Measurements from ENCODE around the gene PAFAH1B2.

The PAFAH1B2 gene

DNA sequence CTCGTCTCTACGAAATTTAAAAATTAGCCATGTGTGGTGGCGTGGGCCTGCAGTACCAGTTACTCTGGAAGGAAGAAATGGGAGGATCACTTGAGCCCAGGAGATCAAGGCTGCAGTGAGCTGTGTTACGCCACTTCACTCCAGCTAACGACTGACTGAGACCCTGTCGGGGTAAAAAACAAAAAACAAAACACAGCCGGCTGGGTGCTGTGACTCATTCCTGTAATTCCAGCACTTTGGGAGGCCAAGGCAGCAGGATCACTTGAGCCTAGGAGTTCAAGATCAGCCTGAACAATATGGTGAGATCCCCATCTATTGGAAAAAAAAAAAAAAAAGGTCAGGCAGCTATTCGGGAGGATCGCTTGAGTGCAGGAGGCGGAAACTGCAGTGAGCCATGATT, 2.4 kb downstream of the PAFAH1B2 start:
- DNase-seq (ENCODE audit: low read depth, low spot score) = no peak
- Histone ChIP-seq H3K4me3 (ENCODE audit: insufficient read length, low read depth) (no peak overlapping the region), H3K36me3 (ENCODE audit: insufficient read depth, insufficient read length, low read length) (peaks cover 19% of the 10 kb centered on the region), H3K4me1 (ENCODE audit: insufficient read depth, insufficient read length) (peaks cover 2% of the 10 kb centered on the region), H3K27me3 (ENCODE audit: insufficient read depth, insufficient read length) (no peaks in the 10 kb centered on the region), H3K9me3 (ENCODE audit: insufficient read depth, low read length) (no peaks in the 10 kb centered on the region), H3K9ac (ENCODE audit: insufficient read length, low read depth) (peak overlapping the region; percentile 36)
- TF ChIP-seq ZNF274 (IDR thresholded peaks at IDR 0.05; ENCODE audit: low read depth, low read length) = no peak
- TF ChIP-seq SUZ12 (IDR thresholded peaks at IDR 0.05; ENCODE audit: extremely low read depth, insufficient read depth, insufficient read length) = no peak
- no peak for TF ChIP-seq YY1 (IDR thresholded peaks at IDR 0.05; ENCODE audit: insufficient read depth, insufficient read length)

DNA sequence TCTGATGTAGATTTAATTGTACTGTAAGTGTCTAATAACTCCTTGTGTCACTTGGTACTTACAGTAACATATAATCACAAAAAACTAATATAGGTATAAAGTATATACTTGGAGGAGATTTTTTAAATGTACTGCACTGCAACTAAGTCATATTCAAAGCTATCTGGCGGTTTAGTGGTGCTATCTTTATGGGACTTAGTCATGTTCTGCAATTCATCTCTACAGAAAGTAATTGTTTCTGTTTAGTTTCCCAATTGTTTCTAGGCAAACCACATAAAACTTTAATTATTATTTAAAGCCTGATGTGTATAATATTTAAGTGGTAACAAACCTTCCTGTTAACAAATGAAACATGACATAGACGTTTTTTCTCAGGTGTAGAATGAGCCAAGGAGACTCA, 8.0 kb downstream of the PAFAH1B2 start:
- Histone ChIP-seq H3K27me3 (ENCODE audit: insufficient read depth, insufficient read length) (no peaks in the 10 kb centered on the region), H3K9me3 (ENCODE audit: insufficient read depth, low read length) (no peaks in the 10 kb centered on the region), H3K4me3 (ENCODE audit: insufficient read length, low read depth) (no peak overlapping the region), H3K9ac (ENCODE audit: insufficient read length, low read depth) (no peak overlapping the region), H3K36me3 (ENCODE audit: insufficient read depth, insufficient read length, low read length) (peaks cover 54% of the 10 kb centered on the region), H3K4me1 (ENCODE audit: insufficient read depth, insufficient read length) (no peaks in the 10 kb centered on the region)
- DNase-seq (ENCODE audit: low read depth, low spot score) = no peak
- TF ChIP-seq SUZ12 (IDR thresholded peaks at IDR 0.05; ENCODE audit: extremely low read depth, insufficient read depth, insufficient read length) (no peak), ZNF274 (IDR thresholded peaks at IDR 0.05; ENCODE audit: low read depth, low read length) (no peak), YY1 (IDR thresholded peaks at IDR 0.05; ENCODE audit: insufficient read depth, insufficient read length) (no peak)

DNA sequence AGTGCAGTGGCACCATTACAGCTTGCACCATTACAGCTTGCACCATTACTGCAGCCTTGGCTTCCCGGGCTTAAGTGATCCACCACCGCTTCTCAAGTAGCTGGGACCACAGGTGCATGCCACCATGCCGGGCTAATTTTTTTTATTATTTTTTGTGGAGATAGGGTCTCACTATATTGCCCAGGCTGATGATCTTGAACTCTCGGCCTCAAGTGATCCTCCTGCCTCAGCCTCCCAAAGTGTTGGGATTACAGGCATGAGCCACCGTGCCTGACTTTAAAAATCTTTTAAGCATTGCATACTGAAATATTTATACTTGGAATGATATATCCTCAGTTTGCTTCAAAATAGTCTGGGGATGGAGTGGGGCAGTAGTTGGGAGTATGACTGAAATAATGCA, 10.4 kb downstream of the PAFAH1B2 start:
- Histone ChIP-seq H3K4me3 (ENCODE audit: insufficient read length, low read depth) (no peak overlapping the region), H3K9ac (ENCODE audit: insufficient read length, low read depth) (no peak overlapping the region), H3K36me3 (ENCODE audit: insufficient read depth, insufficient read length, low read length) (peaks cover 50% of the 10 kb centered on the region), H3K4me1 (ENCODE audit: insufficient read depth, insufficient read length) (no peaks in the 10 kb centered on the region), H3K27me3 (ENCODE audit: insufficient read depth, insufficient read length) (no peaks in the 10 kb centered on the region), H3K9me3 (ENCODE audit: insufficient read depth, low read length) (no peaks in the 10 kb centered on the region)
- no peak for DNase-seq (ENCODE audit: low read depth, low spot score)
- TF ChIP-seq ZNF274 (IDR thresholded peaks at IDR 0.05; ENCODE audit: low read depth, low read length) = no peak
- no peak for TF ChIP-seq YY1 (IDR thresholded peaks at IDR 0.05; ENCODE audit: insufficient read depth, insufficient read length)
- TF ChIP-seq SUZ12 (IDR thresholded peaks at IDR 0.05; ENCODE audit: extremely low read depth, insufficient read depth, insufficient read length) = no peak

DNA sequence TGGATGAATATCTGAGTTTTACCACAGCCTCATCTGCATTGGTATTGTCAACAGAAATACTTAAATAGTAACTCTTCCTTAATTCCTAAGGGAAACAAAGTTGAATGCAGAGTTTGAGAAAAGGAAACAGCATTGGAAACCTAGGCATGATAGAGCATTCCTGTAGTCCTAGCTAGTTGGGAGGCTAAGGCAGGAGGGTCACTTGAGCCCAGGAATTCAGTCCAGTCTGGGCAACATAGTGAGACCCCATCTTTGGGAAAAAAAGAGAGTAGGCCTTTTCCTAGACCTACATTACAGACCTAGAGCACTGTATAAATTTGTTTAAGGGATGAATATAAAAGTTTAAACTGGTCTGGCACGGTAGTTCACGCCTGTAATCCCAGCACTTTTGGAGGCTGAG, 13.4 kb downstream of the PAFAH1B2 start:
- no peaks in the 10 kb centered on the region for H3K4me1 ChIP-seq (ENCODE audit: insufficient read depth, insufficient read length)
- H3K9me3 ChIP-seq (ENCODE audit: insufficient read depth, low read length) = no peaks in the 10 kb centered on the region
- no peak for DNase-seq (ENCODE audit: low read depth, low spot score)
- H3K4me3 ChIP-seq (ENCODE audit: insufficient read length, low read depth) = no peak overlapping the region
- H3K36me3 ChIP-seq (ENCODE audit: insufficient read depth, insufficient read length, low read length) = peaks cover 73% of the 10 kb centered on the region
- no peak overlapping the region for H3K9ac ChIP-seq (ENCODE audit: insufficient read length, low read depth)
- no peak for TF ChIP-seq ZNF274 (IDR thresholded peaks at IDR 0.05; ENCODE audit: low read depth, low read length)
- no peak for TF ChIP-seq YY1 (IDR thresholded peaks at IDR 0.05; ENCODE audit: insufficient read depth, insufficient read length)
- no peak for TF ChIP-seq SUZ12 (IDR thresholded peaks at IDR 0.05; ENCODE audit: extremely low read depth, insufficient read depth, insufficient read length)
- no peaks in the 10 kb centered on the region for H3K27me3 ChIP-seq (ENCODE audit: insufficient read depth, insufficient read length)

DNA sequence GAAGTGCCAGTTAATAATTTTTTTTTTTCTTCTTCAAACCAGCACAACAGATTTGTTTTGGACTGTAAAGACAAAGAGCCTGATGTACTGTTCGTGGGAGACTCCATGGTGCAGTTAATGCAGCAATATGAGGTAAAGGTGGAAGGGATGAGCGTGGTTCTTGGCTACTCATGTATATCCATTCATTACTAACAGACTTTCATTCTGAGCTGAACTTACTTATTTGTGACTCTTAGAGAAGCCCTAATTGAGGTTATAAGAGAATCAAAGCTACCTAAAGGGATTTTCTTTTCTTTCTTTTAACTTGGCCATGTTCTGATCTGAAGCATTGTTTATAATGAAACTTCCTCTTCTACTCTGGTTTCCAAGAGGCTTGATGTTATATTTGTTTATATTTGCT, 15.8 kb downstream of the PAFAH1B2 start:
- Histone ChIP-seq H3K36me3 (ENCODE audit: insufficient read depth, insufficient read length, low read length) (peaks cover 70% of the 10 kb centered on the region), H3K4me3 (ENCODE audit: insufficient read length, low read depth) (no peak overlapping the region), H3K27me3 (ENCODE audit: insufficient read depth, insufficient read length) (no peaks in the 10 kb centered on the region), H3K4me1 (ENCODE audit: insufficient read depth, insufficient read length) (no peaks in the 10 kb centered on the region), H3K9ac (ENCODE audit: insufficient read length, low read depth) (no peak overlapping the region), H3K9me3 (ENCODE audit: insufficient read depth, low read length) (no peaks in the 10 kb centered on the region)
- no peak for TF ChIP-seq YY1 (IDR thresholded peaks at IDR 0.05; ENCODE audit: insufficient read depth, insufficient read length)
- no peak for TF ChIP-seq SUZ12 (IDR thresholded peaks at IDR 0.05; ENCODE audit: extremely low read depth, insufficient read depth, insufficient read length)
- no peak for TF ChIP-seq ZNF274 (IDR thresholded peaks at IDR 0.05; ENCODE audit: low read depth, low read length)
- DNase-seq (ENCODE audit: low read depth, low spot score) = no peak

DNA sequence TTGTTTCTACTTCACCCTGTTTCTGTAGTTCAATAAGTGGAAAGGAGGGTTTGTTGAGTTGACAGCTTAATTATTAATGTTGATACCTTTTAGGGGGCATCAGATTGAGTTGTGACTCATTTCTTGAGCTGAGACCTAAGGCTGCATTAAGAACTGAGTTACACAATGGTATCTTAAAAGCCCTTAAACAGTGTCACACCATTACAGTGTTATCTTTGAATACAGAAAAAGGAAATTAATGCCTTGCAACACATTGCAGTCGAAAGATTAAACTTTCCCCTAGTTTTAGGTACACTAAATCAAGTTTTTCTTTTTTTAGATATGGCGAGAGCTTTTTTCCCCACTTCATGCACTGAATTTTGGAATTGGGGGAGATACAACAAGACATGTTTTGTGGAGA, 16.7 kb downstream of the PAFAH1B2 start:
- Histone ChIP-seq H3K4me1 (ENCODE audit: insufficient read depth, insufficient read length) (no peaks in the 10 kb centered on the region), H3K36me3 (ENCODE audit: insufficient read depth, insufficient read length, low read length) (peaks cover 67% of the 10 kb centered on the region), H3K9ac (ENCODE audit: insufficient read length, low read depth) (no peak overlapping the region), H3K27me3 (ENCODE audit: insufficient read depth, insufficient read length) (no peaks in the 10 kb centered on the region), H3K4me3 (ENCODE audit: insufficient read length, low read depth) (no peak overlapping the region), H3K9me3 (ENCODE audit: insufficient read depth, low read length) (no peaks in the 10 kb centered on the region)
- DNase-seq (ENCODE audit: low read depth, low spot score) = no peak
- TF ChIP-seq YY1 (IDR thresholded peaks at IDR 0.05; ENCODE audit: insufficient read depth, insufficient read length) (no peak), SUZ12 (IDR thresholded peaks at IDR 0.05; ENCODE audit: extremely low read depth, insufficient read depth, insufficient read length) (no peak), ZNF274 (IDR thresholded peaks at IDR 0.05; ENCODE audit: low read depth, low read length) (no peak)

DNA sequence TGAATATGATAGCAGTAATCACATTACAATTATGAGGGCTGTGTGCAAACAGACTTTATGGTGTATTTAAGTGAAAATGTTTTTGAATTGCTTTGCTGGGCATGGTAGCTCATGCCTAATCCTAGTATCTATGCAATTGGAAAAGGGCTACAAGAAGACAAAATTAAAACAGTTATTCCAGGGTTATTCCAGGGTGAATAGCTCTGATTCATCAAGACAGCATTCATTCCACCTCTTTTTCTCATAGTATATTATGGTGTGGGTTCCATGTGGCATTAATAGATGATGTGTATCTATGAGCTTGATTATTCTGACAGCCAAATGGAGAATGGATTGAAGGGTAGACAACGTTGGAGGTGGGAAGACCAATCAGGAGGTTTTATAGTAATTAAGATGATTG, 22.4 kb downstream of the PAFAH1B2 start:
- TF ChIP-seq YY1 (IDR thresholded peaks at IDR 0.05; ENCODE audit: insufficient read depth, insufficient read length) (no peak), ZNF274 (IDR thresholded peaks at IDR 0.05; ENCODE audit: low read depth, low read length) (no peak), SUZ12 (IDR thresholded peaks at IDR 0.05; ENCODE audit: extremely low read depth, insufficient read depth, insufficient read length) (no peak)
- Histone ChIP-seq H3K9me3 (ENCODE audit: insufficient read depth, low read length) (no peaks in the 10 kb centered on the region), H3K4me3 (ENCODE audit: insufficient read length, low read depth) (no peak overlapping the region), H3K9ac (ENCODE audit: insufficient read length, low read depth) (no peak overlapping the region), H3K36me3 (ENCODE audit: insufficient read depth, insufficient read length, low read length) (peaks cover 58% of the 10 kb centered on the region), H3K4me1 (ENCODE audit: insufficient read depth, insufficient read length) (peaks cover 2% of the 10 kb centered on the region), H3K27me3 (ENCODE audit: insufficient read depth, insufficient read length) (no peaks in the 10 kb centered on the region)
- no peak for DNase-seq (ENCODE audit: low read depth, low spot score)

DNA sequence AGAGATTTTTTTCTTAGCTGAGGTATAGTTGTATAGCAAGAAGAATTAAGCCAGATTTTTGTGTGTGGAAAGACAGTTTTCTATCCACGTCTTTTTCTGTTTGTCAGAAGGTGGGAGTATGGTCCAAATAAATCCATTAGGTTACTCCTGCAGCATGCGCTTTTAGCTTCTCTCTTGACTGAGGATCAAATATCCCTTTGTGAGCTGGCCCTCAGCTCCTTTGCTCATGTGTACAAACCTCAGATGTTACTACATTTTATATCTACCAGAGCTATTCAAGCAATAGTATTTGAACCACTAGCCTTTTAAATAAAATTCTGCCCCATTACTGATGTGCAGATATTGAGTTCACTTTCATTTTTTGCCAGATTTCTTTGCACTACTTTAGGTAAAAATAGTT, 25.6 kb downstream of the PAFAH1B2 start:
- Histone ChIP-seq H3K36me3 (ENCODE audit: insufficient read depth, insufficient read length, low read length) (peaks cover 35% of the 10 kb centered on the region), H3K9me3 (ENCODE audit: insufficient read depth, low read length) (no peaks in the 10 kb centered on the region), H3K4me1 (ENCODE audit: insufficient read depth, insufficient read length) (peaks cover 3% of the 10 kb centered on the region)

More for the DNA sequence above, 25.6 kb downstream of the PAFAH1B2 start:
- DNase-seq (ENCODE audit: low read depth, low spot score) = no peak
- TF ChIP-seq ZNF274 (IDR thresholded peaks at IDR 0.05; ENCODE audit: low read depth, low read length) (no peak), YY1 (IDR thresholded peaks at IDR 0.05; ENCODE audit: insufficient read depth, insufficient read length) (no peak), SUZ12 (IDR thresholded peaks at IDR 0.05; ENCODE audit: extremely low read depth, insufficient read depth, insufficient read length) (no peak)
- Histone ChIP-seq H3K27me3 (ENCODE audit: insufficient read depth, insufficient read length) (no peaks in the 10 kb centered on the region), H3K4me3 (ENCODE audit: insufficient read length, low read depth) (no peak overlapping the region), H3K9ac (ENCODE audit: insufficient read length, low read depth) (no peak overlapping the region)
